NCI-H1694 treated with DMSO at 0.1 percent for 48 hours (cell line): ENCODE measurements around the gene TSPAN16.

ENCODE experiments used
- DNase-seq: peaks from one replicate; lab custom pipeline; 2025; lab: John Stamatoyannopoulos, UW

Gene TSPAN16

DNA sequence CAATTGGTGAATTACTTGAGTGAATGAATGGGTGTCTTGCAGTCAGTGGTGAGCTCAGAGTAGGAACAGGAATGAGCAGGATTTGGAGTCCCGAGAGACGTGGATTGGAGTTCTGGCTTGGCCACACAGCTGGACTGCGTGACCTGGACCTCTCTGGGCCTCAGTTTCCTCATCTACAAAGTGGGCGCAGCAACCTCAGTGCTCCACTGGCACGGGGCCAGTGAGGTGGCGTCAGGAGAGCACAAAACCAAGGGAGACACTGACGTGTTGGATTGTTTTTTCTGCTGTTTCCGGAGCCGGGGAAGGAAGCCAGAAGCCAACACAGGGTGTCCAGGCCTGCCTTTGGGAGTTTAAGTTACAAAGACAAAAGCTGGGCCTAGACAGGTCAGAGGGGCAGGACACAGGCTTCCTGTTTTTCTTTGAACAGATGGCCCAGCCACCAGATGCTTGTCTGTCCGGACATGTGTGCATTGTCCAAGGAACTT, 27.1 kb upstream of the TSPAN16 start:
- no peak for DNase-seq

GRCh38 chr19:11269408-11269807, 26.6 kb upstream of the TSPAN16 start:
- DNase-seq, result no peak

GRCh38 chr19:11273296-11273695, 22.7 kb upstream of the TSPAN16 start:
- DNase-seq, result no peak

DNA sequence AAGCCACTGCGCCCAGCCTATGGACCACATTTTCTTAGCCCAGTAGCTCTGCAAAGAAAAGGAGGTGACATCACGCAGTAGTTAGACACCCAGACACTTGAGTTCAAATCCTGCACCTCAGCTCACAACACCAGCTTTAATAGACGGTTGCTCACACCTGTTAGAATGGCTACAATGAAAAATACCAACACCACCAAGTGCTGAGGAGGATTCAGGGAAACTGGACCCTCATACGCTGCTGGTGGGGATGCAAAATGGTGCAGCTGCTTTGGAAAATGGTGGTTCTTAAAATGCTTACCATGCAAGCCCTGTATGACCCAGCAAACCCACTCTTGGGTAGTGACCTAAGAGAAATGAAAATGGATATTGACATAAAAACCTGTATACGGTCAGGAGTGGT, 22.0 kb upstream of the TSPAN16 start:
- DNase-seq, result no peak

DNA sequence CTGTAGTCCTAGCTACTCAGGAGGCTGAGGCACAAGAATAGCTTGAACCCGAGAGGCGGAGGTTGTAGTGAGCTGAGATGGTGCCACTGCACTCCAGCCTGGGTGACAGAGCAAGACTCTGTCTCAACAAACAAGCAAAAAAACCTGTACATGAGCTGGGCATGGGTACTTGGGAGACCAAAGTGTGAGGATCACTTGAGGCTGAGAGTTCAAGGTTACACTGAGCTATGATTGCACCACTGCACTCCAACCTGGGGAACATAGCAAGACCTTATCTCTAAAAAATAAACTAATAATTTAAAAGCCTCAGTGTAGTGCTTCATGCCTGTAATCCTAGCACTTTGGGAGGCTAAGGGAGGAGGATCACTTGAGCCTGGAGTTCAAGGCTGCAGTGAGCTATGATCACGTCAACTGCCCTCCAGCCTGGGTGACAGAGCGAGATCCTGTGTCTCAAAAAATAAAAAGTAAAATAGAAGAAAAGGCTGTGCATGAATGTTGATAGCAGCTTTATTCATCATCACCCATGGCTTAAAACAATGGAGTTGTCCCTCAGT, 21.4 kb upstream of the TSPAN16 start:
- no peak for DNase-seq

DNA sequence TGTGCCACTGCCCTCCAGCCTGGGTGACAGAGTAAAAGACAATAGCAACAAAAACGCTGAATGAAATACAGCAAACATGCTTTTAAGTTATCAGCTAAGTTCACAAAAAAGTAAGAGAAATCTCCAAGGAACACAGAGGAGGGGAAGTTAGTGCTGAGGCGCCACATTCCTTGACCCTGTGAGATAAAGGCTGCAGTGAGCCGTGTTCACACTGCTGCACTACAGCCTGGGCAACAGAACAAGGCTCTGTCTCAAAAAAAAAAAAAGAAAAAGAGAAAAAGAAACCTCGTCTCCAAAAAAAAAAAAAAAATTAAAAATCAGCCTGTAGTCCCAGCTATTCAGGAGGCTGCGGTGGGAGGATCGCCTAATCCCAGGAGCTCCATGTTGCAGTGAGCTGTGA, 17.3 kb upstream of the TSPAN16 start:
- DNase-seq, result no peak

GRCh38 chr19:11279505-11280236, 16.3 kb upstream of the TSPAN16 start:
- DNase-seq, result no peak

DNA sequence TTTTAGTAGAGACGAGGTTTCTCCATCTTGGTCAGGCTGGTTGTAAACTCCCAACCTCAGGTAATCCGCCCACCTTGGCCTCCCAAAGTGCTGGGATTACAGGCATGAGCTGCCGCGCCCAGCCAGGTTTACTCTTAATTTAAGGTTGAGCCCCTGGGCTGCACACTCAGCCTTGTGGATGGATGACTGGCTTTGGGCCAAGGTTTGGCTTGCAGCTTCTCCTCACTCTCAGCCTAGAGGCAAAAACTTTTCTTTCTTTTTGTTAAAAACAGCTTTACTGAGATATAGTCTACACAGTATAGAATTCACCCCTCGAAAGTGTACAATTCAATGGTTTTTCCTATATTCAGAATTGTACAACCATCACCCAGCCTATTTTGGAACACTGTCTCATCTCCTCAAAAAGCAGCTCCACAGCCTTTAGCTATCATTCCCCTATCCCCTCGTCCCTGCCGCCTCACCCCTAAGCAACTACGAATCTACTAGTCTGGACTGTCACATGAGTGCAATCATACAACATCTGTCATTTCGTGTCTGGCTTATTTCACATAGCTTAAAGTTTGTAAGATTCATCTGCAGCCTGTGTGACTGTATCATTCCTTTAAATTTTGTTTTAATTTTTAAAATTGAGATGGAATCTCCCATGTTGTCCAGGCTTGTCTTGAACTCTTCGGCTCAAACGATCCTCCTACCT, 14.5 kb upstream of the TSPAN16 start:
- DNase-seq, result no peak

- DNase-seq, result no peak
Measured at GRCh38 chr19:11284515-11284914, 11.4 kb upstream of the TSPAN16 start.

DNA sequence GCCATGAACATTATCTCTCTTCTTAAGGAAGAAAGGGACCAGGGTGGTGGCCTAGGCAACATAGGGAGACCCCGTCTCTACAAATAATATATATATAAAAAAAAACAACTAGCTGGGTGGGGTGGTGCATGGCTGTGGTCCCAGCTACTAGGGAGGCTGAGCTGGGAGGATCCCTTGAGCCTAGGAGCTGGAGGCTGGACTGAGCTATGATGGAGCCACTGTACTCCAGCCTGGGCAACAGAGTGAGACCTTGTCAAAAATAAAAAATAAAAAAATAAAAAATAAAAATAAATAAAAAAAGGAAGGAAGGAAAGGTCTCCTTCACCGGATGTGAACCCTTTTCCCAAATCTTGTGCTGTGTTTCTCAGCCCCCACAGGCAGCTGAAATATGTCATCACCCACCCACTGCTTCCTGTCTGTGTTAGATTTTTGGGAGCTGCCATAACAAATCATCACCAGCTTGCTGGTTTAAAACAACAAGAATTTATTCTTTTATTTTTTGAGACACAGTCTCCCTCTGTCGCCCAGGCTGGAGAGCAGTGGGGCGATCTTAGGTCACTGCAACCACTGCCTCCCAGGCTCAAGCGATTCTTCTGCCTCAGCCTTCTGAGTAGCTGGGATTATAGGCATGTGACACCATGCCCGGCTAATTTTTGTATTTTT, 9.5 kb upstream of the TSPAN16 start:
- no peak for DNase-seq

- DNase-seq, result no peak
Measured at GRCh38 chr19:11288349-11288748, 7.6 kb upstream of the TSPAN16 start.

DNA sequence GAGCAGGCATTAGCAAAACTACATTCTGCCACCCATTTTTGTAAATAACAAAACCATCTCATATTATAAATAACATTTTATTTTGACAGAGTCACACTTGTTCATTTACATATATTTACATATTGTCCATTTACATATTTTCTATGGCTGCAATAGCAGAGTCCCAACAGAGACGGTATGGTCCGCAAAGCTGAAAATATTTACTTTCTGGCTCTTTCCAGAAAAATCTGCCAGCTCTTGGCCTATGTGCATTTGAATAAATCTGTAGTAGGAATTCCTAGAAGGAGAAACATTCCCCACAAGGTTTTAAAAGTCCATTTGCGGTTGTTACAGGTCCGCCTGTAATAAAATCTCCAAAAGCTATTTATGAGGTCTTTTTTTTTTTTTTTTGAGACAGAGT, 5.7 kb upstream of the TSPAN16 start:
- DNase-seq, result no peak

- DNase-seq, result no peak
Measured at GRCh38 chr19:11291415-11291814, 4.5 kb upstream of the TSPAN16 start.

GRCh38 chr19:11291991-11292390, 4.0 kb upstream of the TSPAN16 start:
- DNase-seq, result no peak

GRCh38 chr19:11293433-11294389, 2.2 kb upstream of the TSPAN16 start:
- peak; percentile 75 for DNase-seq

GRCh38 chr19:11295180-11295579, 780 bp upstream of the TSPAN16 start:
- DNase-seq, result no peak

DNA sequence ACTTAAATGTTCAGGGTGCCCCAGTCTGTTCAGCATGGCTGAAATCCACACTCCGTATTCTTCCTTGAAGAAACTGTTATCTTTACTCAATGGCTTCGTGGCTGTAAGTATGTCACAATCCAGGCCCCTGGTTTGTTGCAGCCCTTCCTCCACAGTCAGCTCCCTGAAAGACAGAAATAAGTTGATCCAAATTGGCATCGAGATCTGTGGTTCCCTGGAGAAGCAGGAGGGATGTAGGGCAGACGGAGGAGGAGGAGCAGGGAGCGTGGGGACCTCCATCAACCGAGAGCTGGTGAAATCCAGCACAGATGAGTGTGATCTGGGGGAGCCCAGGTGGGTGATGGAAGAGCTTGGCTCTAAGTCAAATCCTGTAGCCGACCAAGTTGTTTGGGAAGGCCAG, 304 bp downstream of the TSPAN16 start:
- no peak for DNase-seq

- no peak for DNase-seq
Measured at GRCh38 chr19:11299946-11300810, 4.2 kb downstream of the TSPAN16 start.

- no peak for DNase-seq
Measured at GRCh38 chr19:11300811-11301120, 4.8 kb downstream of the TSPAN16 start.

DNA sequence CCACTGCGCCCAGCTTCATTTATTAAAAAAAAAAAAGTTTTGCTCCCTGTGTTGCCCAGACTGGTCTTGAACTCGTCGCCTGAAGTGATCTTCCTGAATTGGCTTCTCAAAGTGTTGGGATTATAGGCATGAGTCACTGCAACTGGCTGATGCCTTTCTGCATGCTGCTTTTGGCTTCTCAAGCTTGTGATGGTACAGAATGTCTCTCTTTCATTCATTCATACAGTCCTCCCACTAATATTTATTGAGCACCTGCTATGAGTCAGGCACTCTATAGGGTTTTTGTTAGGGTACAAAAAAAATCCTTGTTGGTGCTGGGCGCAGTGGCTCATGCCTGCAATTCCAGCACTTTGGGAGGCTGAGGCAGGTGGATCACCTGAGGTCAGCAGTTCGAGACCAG, 9.0 kb downstream of the TSPAN16 start:
- DNase-seq, result no peak

DNA sequence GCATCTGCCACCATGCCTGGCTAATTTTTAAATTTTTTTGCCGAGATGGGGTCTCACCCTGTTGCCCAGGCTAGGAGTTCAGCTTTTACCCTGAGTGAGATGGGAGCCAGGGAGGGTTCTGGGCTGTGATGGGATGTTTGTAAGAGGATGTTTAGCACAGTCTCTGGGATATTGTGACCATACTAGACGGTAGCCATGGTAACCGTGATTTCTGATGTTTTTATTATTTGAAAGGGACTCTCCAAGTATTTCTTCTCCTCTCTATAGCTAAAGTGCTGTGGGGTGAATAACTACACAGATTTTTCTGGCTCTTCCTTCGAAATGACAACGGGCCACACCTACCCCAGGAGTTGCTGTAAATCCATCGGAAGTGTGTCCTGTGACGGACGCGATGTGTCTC, 10.4 kb downstream of the TSPAN16 start:
- no peak for DNase-seq
